CD4-positive, alpha-beta memory T cell (primary cell): Measurements from ENCODE around the gene TRERF1. TPM values are rescaled to one million over a fixed set of nuclear protein-coding genes. Genes with fewer than 3 reads are reported as not detected.
A peak's percentile ranks its signal among the peaks of the same experiment; 100 is the strongest.

Source experiments
- CTCF ChIA-PET: fragments of 350-600 bp; sonication (Branson Sonifier 250); formaldehyde crosslinking; loops from one replicate; lab custom pipeline; 2021; ENCODE audit warnings: inconsistent platforms; ENCODE audit not compliant: partially characterized antibody; lab: Charles Lee
- POLR2A ChIA-PET: fragments of 350-600 bp; sonication (Branson Sonifier 250); formaldehyde crosslinking; loops from one replicate; lab custom pipeline; 2021; ENCODE audit not compliant: partially characterized antibody; lab: Charles Lee
- DNase-seq, 5 donors: peaks; one replicate each; pipeline versions ENCODE4 v3.0.0 to v3.0.0-alpha.2; 2020 to 2022; ENCODE audit warnings: mixed read lengths in 1 of 5
- H3K27ac ChIP-seq: one replicate; pipeline ENCODE4 v1.7.0; 2013; ENCODE audit warnings: low read depth, low read length
- H3K27me3 ChIP-seq: 2 replicates; pipeline ENCODE4 v1.7.0; 2013; ENCODE audit warnings: mild to moderate bottlenecking, low read length, moderate library complexity; ENCODE audit not compliant: insufficient read depth
- H3K36me3 ChIP-seq: 2 replicates; pipeline ENCODE4 v1.7.0; 2013; ENCODE audit warnings: mild to moderate bottlenecking, low read length, moderate library complexity; ENCODE audit not compliant: insufficient read depth
- H3K4me1 ChIP-seq: 2 replicates; pipeline ENCODE4 v1.7.0; 2013; ENCODE audit warnings: mild to moderate bottlenecking, low read length, moderate library complexity; ENCODE audit not compliant: insufficient read depth
- H3K4me3 ChIP-seq, 2 donors: one replicate each; pipeline ENCODE4 v1.7.0; 2013; ENCODE audit warnings: low read length in 2 of 2, mild to moderate bottlenecking in 1 of 2
- H3K9me3 ChIP-seq, 2 donors: one replicate each; pipeline ENCODE4 v1.7.0; 2013; ENCODE audit warnings: low read length in 2 of 2, control low read depth in 1 of 2; ENCODE audit not compliant: control insufficient read depth in 1 of 2
- H3K27ac Mint-ChIP-seq, 7 donors: one replicate each; pipeline ENCODE4 v1.8.0; 2020 to 2021; ENCODE audit warnings: mixed read lengths in 7 of 7, mild to moderate bottlenecking in 6 of 7, inconsistent platforms in 3 of 7, moderate library complexity in 3 of 7
- H3K27me3 Mint-ChIP-seq, 2 donors: one replicate each; pipeline ENCODE4 v1.8.0; 2020 to 2021; ENCODE audit warnings: mixed read lengths in 2 of 2
- H3K36me3 Mint-ChIP-seq, 2 donors: one replicate each; pipeline ENCODE4 v1.8.0; 2020 to 2021; ENCODE audit warnings: mixed read lengths in 2 of 2, inconsistent platforms in 1 of 2, mild to moderate bottlenecking in 1 of 2
- H3K4me1 Mint-ChIP-seq, 4 donors: one replicate each; pipeline ENCODE4 v1.8.0; 2020 to 2021; ENCODE audit warnings: mixed read lengths in 4 of 4, mild to moderate bottlenecking in 1 of 4
- H3K4me3 Mint-ChIP-seq, 8 donors: one replicate each; pipeline ENCODE4 v1.8.0; 2020 to 2021; ENCODE audit warnings: mixed read lengths in 8 of 8, mild to moderate bottlenecking in 7 of 8, moderate library complexity in 6 of 8, inconsistent platforms in 3 of 8
- H3K9me3 Mint-ChIP-seq, 8 donors: one replicate each; pipeline ENCODE4 v1.8.0; 2020 to 2021; ENCODE audit warnings: mixed read lengths in 8 of 8, mild to moderate bottlenecking in 5 of 8, inconsistent platforms in 3 of 8, moderate library complexity in 1 of 8
- intact Hi-C: fragments of 100-400 bp; cut with micrococcal nuclease; formaldehyde crosslinking; loops from one replicate; pipeline ENCODE4 v1.15.1; 2023
- polyA plus RNA-seq, 2 donors: library from polyadenylated mRNA; unstranded; fragments of 300-500 nt; fragmentation: Illumina TruSeq; gene quantifications; one replicate each; pipeline ENCODE4 v1.2.3, GENCODE V29; 2021
- total RNA-seq, 2 experiments: library from RNA; stranded (reverse); gene quantifications; one replicate each; pipeline ENCODE4 v1.2.3, GENCODE V29; 2021

The TRERF1 gene
- total and polyA plus RNA-seq, 4 experiments from 2014 or later, result 1.1 to 28.3 (median 17.4) TPM

- Mint-ChIP-seq H3K27me3 (no peaks in the 10 kb centered on the region), H3K4me3 (no peak overlapping the region), H3K27ac (no peak overlapping the region), H3K36me3 (peaks cover 0 to 4% of the 10 kb centered on the region in 2 donors), H3K9me3 (no peaks in the 10 kb centered on the region), H3K4me1 (no peaks in the 10 kb centered on the region)
- ChIA-PET CTCF (interaction anchor here (1.3 kb wide), 1 partner anchor 357 kb away, joined by 4 read pairs; no protein-coding TSS in a partner anchor), POLR2A (no interaction called here)
- no peak overlapping the region for H3K27ac ChIP-seq
- no peak for DNase-seq
- no peaks in the 10 kb centered on the region for H3K36me3 ChIP-seq
- no peak overlapping the region for H3K4me3 ChIP-seq
- intact Hi-C loops, result no loop called here
- H3K27me3 ChIP-seq, result no peaks in the 10 kb centered on the region
- no peaks in the 10 kb centered on the region for H3K4me1 ChIP-seq
- H3K9me3 ChIP-seq, result no peaks in the 10 kb centered on the region
Observed at GRCh38 chr6:42190554-42191183, 261.1 kb downstream of the TRERF1 start.

- no peak overlapping the region for H3K4me3 Mint-ChIP-seq
- Histone ChIP-seq H3K9me3 (no peaks in the 10 kb centered on the region), H3K36me3 (no peaks in the 10 kb centered on the region), H3K4me1 (no peaks in the 10 kb centered on the region), H3K4me3 (no peak overlapping the region), H3K27ac (no peak overlapping the region), H3K27me3 (no peaks in the 10 kb centered on the region)
- no peaks in the 10 kb centered on the region for H3K4me1 Mint-ChIP-seq
- DNase-seq, result no peak
- intact Hi-C loops, result no loop called here
- H3K9me3 Mint-ChIP-seq, result no peaks in the 10 kb centered on the region
- H3K36me3 Mint-ChIP-seq, result peaks cover 0 to 4% of the 10 kb centered on the region in 2 donors
- ChIA-PET CTCF (interaction anchor here (0.5 to 1.8 kb wide), 4 partner anchors 18 to 755 kb away, joined by 3 to 6 read pairs (median 3); no protein-coding TSS in a partner anchor), POLR2A (no interaction called here)
- H3K27ac Mint-ChIP-seq, result peak overlapping the region in 1 of 7 donors; percentile 4
- H3K27me3 Mint-ChIP-seq, result peaks cover 0 to 2% of the 10 kb centered on the region in 2 donors
Observed at GRCh38 chr6:42188406-42188805, 263.3 kb downstream of the TRERF1 start.

GRCh38 chr6:42185597-42185996, 266.1 kb downstream of the TRERF1 start:
- Mint-ChIP-seq H3K4me3 (no peak overlapping the region), H3K27me3 (peaks cover 2% of the 10 kb centered on the region in 2 donors), H3K9me3 (no peaks in the 10 kb centered on the region), H3K27ac (peak overlapping the region in 1 of 7 donors; percentile 12), H3K36me3 (no peaks in the 10 kb centered on the region), H3K4me1 (no peaks in the 10 kb centered on the region)
- no peak for DNase-seq
- no peaks in the 10 kb centered on the region for H3K4me1 ChIP-seq
- no peaks in the 10 kb centered on the region for H3K36me3 ChIP-seq
- ChIA-PET POLR2A (no interaction called here), CTCF (interaction anchor here (1.4 to 1.6 kb wide), 2 partner anchors 17 to 362 kb away, joined by 3 to 5 read pairs; no protein-coding TSS in a partner anchor)
- no peak overlapping the region for H3K27ac ChIP-seq
- intact Hi-C loops, result no loop called here
- H3K4me3 ChIP-seq, result no peak overlapping the region
- no peaks in the 10 kb centered on the region for H3K27me3 ChIP-seq
- H3K9me3 ChIP-seq, result no peaks in the 10 kb centered on the region

- Mint-ChIP-seq H3K27ac (no peak overlapping the region), H3K4me1 (no peaks in the 10 kb centered on the region), H3K9me3 (no peaks in the 10 kb centered on the region), H3K36me3 (no peaks in the 10 kb centered on the region), H3K27me3 (peaks cover 2 to 7% of the 10 kb centered on the region in 2 donors), H3K4me3 (no peak overlapping the region)
- DNase-seq, result no peak
- intact Hi-C loops, result no loop called here
- Histone ChIP-seq H3K27ac (no peak overlapping the region), H3K9me3 (no peaks in the 10 kb centered on the region), H3K4me3 (no peak overlapping the region), H3K4me1 (no peaks in the 10 kb centered on the region), H3K36me3 (no peaks in the 10 kb centered on the region), H3K27me3 (no peaks in the 10 kb centered on the region)
- CTCF ChIA-PET, result no interaction called here
- POLR2A ChIA-PET, result no interaction called here
Observed at GRCh38 chr6:42184475-42184874, 267.3 kb downstream of the TRERF1 start.

- no peak overlapping the region for H3K27ac Mint-ChIP-seq
- Histone ChIP-seq H3K4me3 (no peak overlapping the region), H3K36me3 (no peaks in the 10 kb centered on the region), H3K4me1 (no peaks in the 10 kb centered on the region), H3K27me3 (no peaks in the 10 kb centered on the region), H3K27ac (no peak overlapping the region), H3K9me3 (no peaks in the 10 kb centered on the region)
- no peak overlapping the region for H3K4me3 Mint-ChIP-seq
- peaks cover 0 to 6% (median 0%) of the 10 kb centered on the region in 4 donors for H3K4me1 Mint-ChIP-seq
- POLR2A ChIA-PET, result no interaction called here
- peaks cover 2 to 7% of the 10 kb centered on the region in 2 donors for H3K27me3 Mint-ChIP-seq
- CTCF ChIA-PET, result no interaction called here
- H3K36me3 Mint-ChIP-seq, result no peaks in the 10 kb centered on the region
- H3K9me3 Mint-ChIP-seq, result peaks cover 0 to 2% (median 0%) of the 10 kb centered on the region in 8 donors
- no peak for DNase-seq
- intact Hi-C loops, result no loop called here
Observed at GRCh38 chr6:42182101-42182500, 269.6 kb downstream of the TRERF1 start.

GRCh38 chr6:42179945-42180313, 271.8 kb downstream of the TRERF1 start:
- Histone ChIP-seq H3K9me3 (no peaks in the 10 kb centered on the region), H3K27me3 (no peaks in the 10 kb centered on the region), H3K4me3 (no peak overlapping the region), H3K4me1 (no peaks in the 10 kb centered on the region), H3K27ac (no peak overlapping the region), H3K36me3 (no peaks in the 10 kb centered on the region)
- Mint-ChIP-seq H3K27ac (no peak overlapping the region), H3K4me3 (no peak overlapping the region), H3K27me3 (peaks cover 0 to 7% of the 10 kb centered on the region in 2 donors), H3K36me3 (no peaks in the 10 kb centered on the region), H3K9me3 (peaks cover 0 to 2% (median 0%) of the 10 kb centered on the region in 8 donors), H3K4me1 (peaks cover 0 to 6% (median 0%) of the 10 kb centered on the region in 4 donors)
- intact Hi-C loops, result no loop called here
- ChIA-PET POLR2A (no interaction called here), CTCF (no interaction called here)
- DNase-seq, result no peak

GRCh38 chr6:42179261-42179944, 272.3 kb downstream of the TRERF1 start:
- Histone ChIP-seq H3K36me3 (no peaks in the 10 kb centered on the region), H3K9me3 (no peaks in the 10 kb centered on the region), H3K4me3 (no peak overlapping the region), H3K27ac (no peak overlapping the region), H3K4me1 (no peaks in the 10 kb centered on the region), H3K27me3 (no peaks in the 10 kb centered on the region)
- POLR2A ChIA-PET, result no interaction called here
- intact Hi-C loops, result no loop called here
- no peaks in the 10 kb centered on the region for H3K36me3 Mint-ChIP-seq
- peaks cover 0 to 2% (median 0%) of the 10 kb centered on the region in 8 donors for H3K9me3 Mint-ChIP-seq
- DNase-seq, result no peak
- H3K27ac Mint-ChIP-seq, result no peak overlapping the region
- peaks cover 0 to 6% (median 0%) of the 10 kb centered on the region in 4 donors for H3K4me1 Mint-ChIP-seq
- H3K27me3 Mint-ChIP-seq, result peaks cover 0 to 7% of the 10 kb centered on the region in 2 donors
- H3K4me3 Mint-ChIP-seq, result no peak overlapping the region
- CTCF ChIA-PET, result no interaction called here
